T47D (cell line): Measurements from ENCODE around the gene GALNS.

Experiments
- DNase-seq, 2 experiments: peaks; one replicate each; pipeline versions ENCODE4 v3.0.0 to v3.0.0-alpha.2; 2011 to 2012; ENCODE audit warnings: low read depth in 1 of 2, low spot score in 1 of 2
- JUND ChIP-seq: IDR thresholded peaks from 2 replicates; pipeline ENCODE4 v1.6.1; 2012; ENCODE audit warnings: low read depth
- in situ Hi-C: cut with HindIII; loops from 2 replicates; pipeline ENCODE4 v1.10.0; 2016; ENCODE audit warnings: low sequenced_read_pairs, low pct_unique_long_range_greater_than_20kb

Gene GALNS

DNA sequence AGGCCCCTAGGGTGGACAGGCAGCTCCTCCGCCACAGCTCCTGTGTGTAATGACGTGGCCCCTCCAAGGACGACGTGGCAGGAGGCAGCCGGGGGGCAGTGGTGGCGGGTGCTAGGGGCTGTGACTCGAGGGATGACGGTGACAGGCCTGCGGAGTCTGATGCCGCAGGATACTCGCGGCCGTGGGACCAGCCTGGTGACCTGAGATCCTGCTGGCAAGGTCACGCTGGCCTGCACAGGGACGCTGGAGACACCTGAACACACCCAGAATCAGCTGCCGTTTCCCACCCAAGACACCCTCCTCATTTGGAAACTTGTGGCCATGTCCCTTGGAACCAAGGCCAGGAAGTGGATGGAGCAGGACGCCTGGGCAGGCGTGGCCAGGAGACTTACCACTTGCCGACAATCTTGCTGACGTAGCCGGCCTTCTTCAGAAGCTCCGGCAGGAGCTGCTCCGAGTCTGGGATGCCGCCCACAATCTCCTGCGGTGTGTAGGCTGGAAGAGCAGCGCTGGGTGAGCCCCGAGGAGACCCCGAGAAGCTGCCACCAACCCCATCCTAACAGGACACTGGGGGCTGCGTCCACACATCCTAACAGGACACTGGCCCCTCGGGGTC lies 16.0 kb downstream of the GALNS start:
- DNase-seq, result no peak
- no peak for TF ChIP-seq JUND
- in situ Hi-C loops, result no loop called here

DNA sequence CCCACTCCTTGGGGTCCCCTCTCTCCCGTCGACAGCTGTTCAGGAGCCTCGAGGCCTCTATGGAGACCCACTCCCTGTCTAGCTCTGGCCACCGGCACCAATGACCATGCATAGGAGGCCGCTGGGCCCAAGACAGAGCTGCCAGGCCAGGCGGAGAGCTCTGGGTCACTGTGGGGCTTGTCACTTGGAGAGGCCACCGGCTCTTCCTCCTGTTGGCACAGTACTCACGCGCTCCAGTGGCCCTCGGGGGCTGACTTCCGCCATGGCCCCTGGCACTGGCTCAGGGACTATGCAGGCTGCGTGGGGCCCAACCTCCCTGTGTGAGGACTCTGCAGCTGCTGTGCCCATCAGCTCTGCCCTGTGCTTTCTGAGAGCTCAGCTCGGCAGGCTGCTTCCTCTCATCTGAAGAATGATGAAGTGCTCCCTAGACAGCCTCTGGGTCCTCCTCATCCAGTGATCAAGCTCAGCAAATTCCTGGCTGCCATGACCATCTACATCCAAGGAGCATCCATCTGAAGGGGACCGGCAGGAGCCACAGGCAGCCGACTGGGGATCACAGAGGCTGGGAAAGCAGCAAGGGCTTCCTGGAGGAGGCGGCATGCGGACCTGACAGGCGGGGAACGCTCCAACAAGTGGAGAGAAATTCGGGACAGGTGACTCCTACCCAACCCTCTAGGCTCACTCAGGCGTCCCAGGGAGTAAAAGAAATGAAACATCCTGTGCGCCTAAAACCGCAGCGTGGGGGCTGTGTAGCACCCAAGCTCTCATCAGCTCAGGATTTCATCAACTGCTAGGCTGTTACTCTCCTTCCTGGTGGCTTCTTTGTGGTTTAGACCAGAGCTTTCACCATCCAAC lies 16.8 kb downstream of the GALNS start:
- TF ChIP-seq JUND, result no peak
- DNase-seq, result no peak
- in situ Hi-C loops, result no loop called here

DNA sequence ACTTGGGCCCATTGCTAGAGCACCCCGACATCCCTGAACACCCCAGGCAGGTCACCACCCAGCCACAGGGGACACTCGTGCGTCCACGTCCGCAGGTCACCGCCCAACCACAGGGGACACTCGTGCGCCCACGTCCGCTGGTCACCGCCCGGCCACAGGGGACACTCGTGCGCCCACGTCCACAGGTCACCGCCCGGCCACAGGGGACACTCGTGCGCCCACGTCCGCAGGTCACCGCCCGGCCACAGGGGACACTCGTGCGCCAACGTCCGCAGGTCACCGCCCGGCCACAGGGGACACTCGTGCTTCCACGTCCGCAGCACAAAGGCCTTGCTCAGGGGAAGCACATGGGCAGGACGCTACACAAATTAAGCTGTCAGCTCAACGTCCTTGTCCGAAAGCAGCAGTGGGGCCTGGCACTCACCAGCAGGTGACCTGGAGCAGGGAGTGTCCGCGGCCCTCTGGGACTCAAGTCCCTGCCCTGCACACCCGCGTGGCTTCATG lies 17.7 kb downstream of the GALNS start:
- DNase-seq, result peak in 1 of 2 experiments; percentile 16
- in situ Hi-C loops, result no loop called here
- TF ChIP-seq JUND, result no peak

DNA sequence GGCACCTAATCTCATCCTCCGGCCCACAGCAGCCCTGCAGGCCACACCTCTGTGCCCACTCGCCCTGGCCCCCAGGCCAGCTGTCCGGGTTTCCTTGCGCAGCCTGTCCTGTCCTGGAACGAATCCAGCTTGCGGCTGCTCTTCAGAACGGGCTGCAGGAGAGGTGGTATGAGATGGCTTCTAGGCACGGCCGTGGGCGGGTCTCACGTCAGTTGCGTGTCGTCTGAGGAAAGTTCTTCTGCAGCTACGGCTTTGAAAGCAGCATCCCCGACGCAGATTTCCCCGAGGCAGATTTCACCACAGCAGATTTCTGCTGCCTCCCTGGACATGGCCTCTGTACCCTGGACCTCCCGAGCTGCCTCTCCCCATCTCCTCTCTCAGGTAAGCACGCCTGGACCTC lies 18.2 kb downstream of the GALNS start:
- in situ Hi-C loops, result no loop called here
- TF ChIP-seq JUND, result no peak
- DNase-seq, result no peak

DNA sequence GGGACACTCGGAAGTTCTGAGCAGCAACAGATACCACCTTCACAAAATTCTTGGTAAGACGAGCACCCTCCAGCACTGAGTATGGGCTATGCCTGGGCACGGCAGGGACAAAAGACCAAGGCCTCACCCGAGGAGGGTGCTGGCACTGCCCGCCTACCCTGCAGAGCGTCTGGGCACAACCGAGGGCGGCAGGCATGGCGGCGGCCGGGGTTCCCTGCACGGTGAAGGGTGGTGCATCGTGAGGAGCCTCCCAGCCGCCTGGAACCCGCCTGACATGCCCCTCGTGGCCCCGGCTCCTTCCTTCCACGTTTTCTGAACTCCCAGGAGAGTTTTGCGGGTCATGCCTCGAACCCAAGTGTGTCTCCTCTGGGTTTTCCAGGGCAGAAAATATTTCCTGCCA lies 18.9 kb downstream of the GALNS start:
- in situ Hi-C loops, result no loop called here
- TF ChIP-seq JUND, result no peak
- no peak for DNase-seq

DNA sequence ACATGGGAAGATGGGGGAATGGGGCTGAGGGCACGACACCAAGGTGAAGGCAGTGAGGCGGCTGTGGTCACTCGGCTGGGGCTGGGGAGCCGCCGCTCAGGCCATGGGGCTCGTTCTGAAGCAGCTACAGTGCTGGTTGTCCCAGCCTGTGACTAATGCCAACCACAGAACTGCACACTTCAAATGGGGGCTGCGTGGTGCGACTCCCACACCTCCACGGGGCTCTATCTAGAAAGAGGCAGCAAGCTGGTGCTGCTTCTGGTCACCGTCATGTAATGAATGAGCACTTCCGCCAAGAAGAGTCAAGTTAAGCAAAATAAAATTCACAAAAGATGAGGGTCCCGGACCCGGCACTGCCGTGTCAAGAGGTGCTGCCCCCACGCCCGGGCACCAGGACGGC lies 20.0 kb downstream of the GALNS start:
- in situ Hi-C loops, result no loop called here
- DNase-seq, result no peak
- no peak for TF ChIP-seq JUND

DNA sequence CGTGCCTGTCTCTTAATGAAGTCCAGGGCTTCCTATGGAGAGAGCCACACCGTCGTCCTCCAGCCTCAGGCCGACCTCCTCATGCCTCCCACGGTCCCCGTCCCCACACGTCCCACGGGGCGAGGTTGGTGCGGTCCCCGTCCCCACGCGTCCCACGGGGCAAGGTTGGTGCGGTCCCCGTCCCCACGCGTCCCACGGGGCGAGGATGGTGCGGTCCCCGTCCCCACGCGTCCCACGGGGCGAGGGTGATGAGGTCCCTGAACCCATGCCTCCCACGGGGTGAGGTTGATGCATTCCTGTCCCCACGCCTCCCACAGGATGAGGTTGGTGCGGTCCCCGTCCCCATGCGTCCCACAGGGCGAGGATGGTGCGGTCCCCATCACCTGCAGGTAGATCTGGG lies 20.9 kb downstream of the GALNS start:
- no peak for DNase-seq
- in situ Hi-C loops, result no loop called here
- no peak for TF ChIP-seq JUND

DNA sequence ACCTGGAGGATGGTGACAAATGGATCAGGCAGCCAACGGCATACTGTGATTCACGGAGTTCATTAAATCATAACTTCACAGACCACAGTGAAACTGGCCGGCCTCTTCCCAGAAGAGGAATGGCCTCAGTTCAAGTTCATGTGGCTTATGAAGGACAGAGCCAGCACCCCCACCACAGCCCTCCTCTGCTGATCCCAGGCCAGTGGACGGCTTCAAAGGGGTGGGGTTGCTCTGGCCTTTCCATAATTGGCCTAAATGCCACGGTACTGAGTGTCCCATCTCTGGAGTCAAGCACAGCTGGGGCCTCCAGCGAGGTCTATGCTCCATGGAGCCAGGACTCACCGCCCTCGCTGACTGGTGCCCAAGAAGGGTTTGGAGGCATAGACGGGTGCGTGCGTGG lies 21.4 kb downstream of the GALNS start:
- DNase-seq, result no peak
- in situ Hi-C loops, result no loop called here
- TF ChIP-seq JUND, result no peak

DNA sequence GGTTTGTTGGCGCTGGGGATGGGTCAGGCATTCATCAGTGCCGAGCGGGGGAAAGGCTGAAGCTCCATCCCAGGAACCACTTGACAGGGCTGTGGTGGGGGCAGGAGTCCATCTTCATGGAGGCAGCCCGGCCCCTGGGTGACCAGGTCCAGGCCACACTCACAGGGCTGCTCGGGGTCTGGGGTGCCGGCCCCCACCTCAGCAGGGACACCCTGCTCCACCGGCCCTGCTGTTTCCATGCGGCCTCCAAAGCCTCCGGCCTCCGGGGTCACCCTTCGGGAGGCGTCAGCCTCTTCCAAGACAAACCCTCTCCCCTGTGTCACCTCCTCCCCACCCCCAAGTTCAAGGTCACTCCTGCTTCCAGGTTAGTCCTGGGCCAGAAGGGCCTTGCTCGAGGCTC lies 22.1 kb downstream of the GALNS start:
- in situ Hi-C loops, result no loop called here
- TF ChIP-seq JUND, result no peak
- DNase-seq, result no peak

DNA sequence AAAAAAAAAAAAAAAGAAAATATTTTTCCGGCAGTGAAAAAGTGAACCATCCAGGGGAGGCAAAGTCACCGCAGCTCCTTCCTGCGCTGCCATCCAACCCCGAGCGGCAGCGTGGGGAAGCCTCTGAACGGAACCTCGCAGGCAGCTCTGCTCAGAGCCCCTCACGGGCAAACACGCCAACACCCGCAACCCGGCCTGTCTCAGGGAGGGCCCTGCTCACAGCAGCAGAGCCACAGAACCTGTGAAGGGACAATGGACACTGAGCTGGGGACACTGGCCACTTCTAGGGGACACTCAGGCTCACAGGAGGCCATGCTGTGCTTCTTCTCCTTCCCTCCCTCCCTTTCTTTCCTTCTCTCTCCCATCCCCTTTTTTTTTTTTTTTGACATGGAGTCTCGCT lies 23.7 kb downstream of the GALNS start:
- in situ Hi-C loops, result no loop called here
- DNase-seq, result no peak
- no peak for TF ChIP-seq JUND

DNA sequence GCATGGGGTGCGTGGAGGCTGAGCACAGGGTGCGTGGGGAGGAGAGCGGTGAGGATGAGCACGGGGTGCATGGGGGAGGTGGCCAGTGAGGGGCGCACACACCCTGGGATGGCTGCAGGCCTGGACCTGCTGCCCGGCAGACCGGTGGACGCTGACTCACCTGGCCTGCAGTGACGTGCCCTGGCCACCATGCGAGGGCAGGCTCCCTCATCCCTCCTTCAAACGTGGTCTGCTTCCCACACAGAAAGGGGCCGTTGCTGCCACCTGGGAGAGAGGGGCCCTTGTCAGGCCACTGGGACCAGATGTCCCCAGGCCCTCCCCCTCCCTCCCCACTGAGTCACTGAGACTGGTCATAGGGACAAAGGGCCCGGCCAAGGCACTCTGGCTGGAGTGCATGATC lies 24.9 kb downstream of the GALNS start:
- in situ Hi-C loops, result no loop called here
- TF ChIP-seq JUND, result no peak
- peak in 1 of 2 experiments; percentile 11 for DNase-seq

DNA sequence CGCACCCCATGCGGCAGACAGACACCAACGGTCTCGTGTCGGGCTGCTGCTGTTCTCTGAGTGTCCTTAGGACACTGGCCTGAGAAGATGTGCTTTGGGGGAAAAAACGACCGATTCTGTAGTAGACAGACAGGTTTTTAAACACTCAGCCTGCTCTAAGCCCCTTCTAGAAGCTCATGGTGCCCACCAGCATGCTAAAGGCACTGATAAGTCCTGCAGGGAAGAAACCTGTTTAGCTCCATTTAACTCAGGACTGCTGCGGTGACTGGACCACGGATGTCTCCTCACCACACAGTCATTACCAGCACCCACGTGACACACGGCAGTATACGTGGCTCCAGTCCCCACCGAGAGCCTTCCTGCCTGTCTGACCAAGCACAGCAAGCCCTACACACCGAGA lies 26.0 kb downstream of the GALNS start:
- DNase-seq, result no peak
- in situ Hi-C loops, result no loop called here
- no peak for TF ChIP-seq JUND

DNA sequence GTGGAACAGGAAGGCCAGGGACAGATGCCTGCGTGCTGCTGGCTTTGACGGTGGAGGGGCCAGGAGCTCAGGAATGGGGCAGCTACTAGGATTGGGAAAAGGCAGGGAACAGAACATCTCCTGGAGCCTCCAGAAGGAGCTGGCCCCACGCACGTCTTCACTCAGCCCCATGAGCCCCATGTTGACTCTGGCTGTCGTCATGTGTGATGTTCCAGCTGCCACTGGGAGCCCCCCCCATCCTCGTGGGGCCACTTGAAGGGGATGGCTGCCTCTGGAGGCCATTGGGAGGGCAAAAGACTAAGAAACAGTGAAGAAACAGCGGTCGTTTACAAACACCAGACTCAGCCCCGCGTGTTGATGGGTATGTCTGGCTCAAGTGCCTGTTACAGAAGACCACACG lies 26.5 kb downstream of the GALNS start:
- TF ChIP-seq JUND, result no peak
- in situ Hi-C loops, result no loop called here
- DNase-seq, result no peak
